Suprapubic skin (tissue), 4 donors: ENCODE data around the gene ARSB.

Experiments used
- CTCF ChIP-seq, 2 donors: fragments of 200-600 bp in 1 of 2; fragments of 450-650 bp in 1 of 2; sonication (generic) in 1 of 2; IDR thresholded peaks; one replicate each; pipeline ENCODE4 v1.5.1; 2016 to 2019; ENCODE audit warnings: antibody characterized with exemption in 2 of 2, mild to moderate bottlenecking in 1 of 2, moderate library complexity in 1 of 2
- EP300 ChIP-seq: sonication (generic); formaldehyde crosslinking; IDR thresholded peaks from one replicate; pipeline ENCODE4 v1.6.1; 2017; ENCODE audit warnings: antibody characterized with exemption
- POLR2A ChIP-seq, 2 donors: fragments of 450-650 bp; IDR thresholded peaks; one replicate each; pipeline ENCODE4 v1.6.1; 2017; ENCODE audit warnings: antibody characterized with exemption in 2 of 2, mild to moderate bottlenecking in 2 of 2, moderate library complexity in 2 of 2
- POLR2AphosphoS5 ChIP-seq, 3 donors: sonication (generic); formaldehyde crosslinking; IDR thresholded peaks; one replicate each; pipeline ENCODE4 v1.6.1; 2017; ENCODE audit warnings: antibody characterized with exemption in 3 of 3

GRCh38 chr5:78758169-78758839, 226.8 kb downstream of the ARSB start:
- TF ChIP-seq CTCF (IDR thresholded peaks at IDR 0.05): no peak
- TF ChIP-seq POLR2AphosphoS5 (IDR thresholded peaks at IDR 0.05): no peak
- no peak for TF ChIP-seq POLR2A (IDR thresholded peaks at IDR 0.05)
- no peak for TF ChIP-seq EP300
